Epithelial cell of esophagus (primary cell): ENCODE results near the gene SIMC1.
"Not testable (repeated sequence)": the region's sequence is repeated elsewhere in the genome, so short reads cannot be mapped to it uniquely, and the experiment has no call there.

ENCODE experiments used
- DNase-seq: peaks from one replicate; pipeline ENCODE4 v3.0.0; 2010; ENCODE audit warnings: low read depth
- H3K4me3 ChIP-seq: 2 replicates; pipeline ENCODE4 v1.5.1; 2011; ENCODE audit warnings: mild to moderate bottlenecking, low read length, control low read depth
- TF ChIP-seq, protein P1 (sequence below): IDR thresholded peaks from 2 replicates; pipeline ENCODE4 v1.5.1; 2011; ENCODE audit warnings: low read depth, mild to moderate bottlenecking, low read length, control low read depth, inconsistent platforms; ENCODE audit not compliant: insufficient read depth; ENCODE audit errors: missing control alignments

SIMC1 gene

DNA sequence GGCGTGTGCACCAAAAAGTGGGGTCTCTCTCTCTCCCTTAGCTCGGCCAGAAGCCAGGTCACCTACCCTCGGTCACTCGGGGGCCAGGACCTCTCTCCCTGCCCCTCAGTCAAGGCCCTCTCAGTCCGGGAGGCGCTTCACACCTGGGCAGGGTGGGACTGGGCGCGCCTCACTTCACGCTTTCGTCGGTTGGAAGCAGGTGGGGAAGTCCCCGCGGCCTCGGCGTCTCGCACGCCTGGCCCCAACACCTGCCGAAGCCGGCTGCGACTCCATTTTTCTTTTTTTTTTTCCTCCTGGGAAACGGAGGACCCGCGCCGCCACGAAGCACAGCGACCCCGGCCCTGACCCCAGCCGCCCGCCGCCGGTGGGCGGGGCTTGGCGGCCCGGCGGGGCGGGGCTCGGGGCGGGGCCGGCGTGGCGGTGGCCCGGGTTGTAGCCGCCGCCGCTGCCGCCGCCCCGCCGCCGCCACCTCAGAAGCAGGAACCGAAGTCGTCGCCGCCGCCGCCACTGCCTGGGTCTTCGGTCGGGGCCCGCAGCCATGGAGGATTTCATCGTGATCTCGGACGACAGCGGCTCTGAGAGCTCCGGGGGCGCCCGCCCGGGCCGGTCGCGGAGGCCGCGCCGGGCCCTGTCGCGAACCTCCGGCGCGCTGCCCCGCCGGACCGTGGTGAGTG, at the start of gene SIMC1:
SIMC1 (plus strand) TSS at position 454 of the 674 bp plus-strand sequence; CDS start at position 539, 85 bp downstream.
- H3K4me3 ChIP-seq: peak within 1 kb of the TSS; percentile 36

DNA sequence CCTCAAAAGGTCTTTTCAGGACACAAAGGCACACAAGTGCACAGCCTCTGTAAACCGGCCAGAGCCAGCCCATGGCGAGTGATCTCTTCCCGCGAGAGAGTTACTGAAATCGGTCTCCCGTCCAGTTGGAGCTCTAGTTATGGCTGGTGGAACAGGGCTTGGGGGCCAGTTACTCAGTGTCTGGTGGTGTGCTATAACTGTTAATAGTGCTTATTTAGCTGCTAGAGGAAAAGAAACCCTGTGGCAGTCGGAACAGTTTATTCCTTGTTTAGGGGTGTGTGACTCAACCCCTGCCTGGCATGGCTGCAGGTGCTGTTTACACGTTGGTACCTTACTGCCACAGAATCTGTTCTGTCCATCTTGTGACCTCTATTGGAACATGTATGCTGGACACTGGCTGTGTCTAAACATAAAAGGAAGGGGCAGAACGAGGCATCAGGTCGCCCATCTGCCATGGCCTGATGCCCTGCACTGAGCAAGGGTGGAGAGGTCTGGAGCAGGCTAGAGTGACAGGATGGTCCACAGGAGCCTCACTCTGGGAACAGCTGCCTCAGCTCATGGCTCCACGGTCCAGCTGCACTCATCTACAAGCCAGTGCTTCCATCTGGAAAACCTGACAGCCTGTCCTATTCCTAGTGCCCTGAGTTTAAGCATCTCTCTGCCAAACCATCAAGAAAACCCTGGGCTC, 49.6 kb upstream of the SIMC1 start:
- no peak for DNase-seq
- no peak overlapping the region for H3K4me3 ChIP-seq
- TF ChIP-seq, protein P1, sequence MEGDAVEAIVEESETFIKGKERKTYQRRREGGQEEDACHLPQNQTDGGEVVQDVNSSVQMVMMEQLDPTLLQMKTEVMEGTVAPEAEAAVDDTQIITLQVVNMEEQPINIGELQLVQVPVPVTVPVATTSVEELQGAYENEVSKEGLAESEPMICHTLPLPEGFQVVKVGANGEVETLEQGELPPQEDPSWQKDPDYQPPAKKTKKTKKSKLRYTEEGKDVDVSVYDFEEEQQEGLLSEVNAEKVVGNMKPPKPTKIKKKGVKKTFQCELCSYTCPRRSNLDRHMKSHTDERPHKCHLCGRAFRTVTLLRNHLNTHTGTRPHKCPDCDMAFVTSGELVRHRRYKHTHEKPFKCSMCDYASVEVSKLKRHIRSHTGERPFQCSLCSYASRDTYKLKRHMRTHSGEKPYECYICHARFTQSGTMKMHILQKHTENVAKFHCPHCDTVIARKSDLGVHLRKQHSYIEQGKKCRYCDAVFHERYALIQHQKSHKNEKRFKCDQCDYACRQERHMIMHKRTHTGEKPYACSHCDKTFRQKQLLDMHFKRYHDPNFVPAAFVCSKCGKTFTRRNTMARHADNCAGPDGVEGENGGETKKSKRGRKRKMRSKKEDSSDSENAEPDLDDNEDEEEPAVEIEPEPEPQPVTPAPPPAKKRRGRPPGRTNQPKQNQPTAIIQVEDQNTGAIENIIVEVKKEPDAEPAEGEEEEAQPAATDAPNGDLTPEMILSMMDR: no peak

More for the DNA sequence above, at the start of gene SIMC1:
- peak; percentile 20 for DNase-seq

DNA sequence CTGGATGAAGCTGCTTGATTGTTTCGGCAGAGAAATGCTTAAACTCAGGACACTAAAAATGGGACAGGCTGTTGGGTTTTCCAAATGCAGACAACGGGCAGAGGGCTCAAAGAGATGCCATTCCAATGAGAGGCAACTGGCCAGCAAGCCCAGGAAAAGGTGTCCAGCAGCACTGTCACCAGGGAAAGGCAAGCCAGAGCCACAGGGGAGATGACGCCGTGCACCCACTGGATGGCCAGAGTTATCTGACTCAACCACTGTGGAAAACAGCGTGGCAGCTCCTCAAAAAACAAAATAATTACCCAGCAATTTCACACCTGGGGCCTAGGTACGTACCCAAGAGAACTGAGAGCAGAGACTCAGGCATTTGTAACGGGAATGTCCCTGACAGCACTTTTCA, 48.4 kb upstream of the SIMC1 start:
- TF ChIP-seq, protein P1: no peak
- no peak overlapping the region for H3K4me3 ChIP-seq
- DNase-seq: no peak

DNA sequence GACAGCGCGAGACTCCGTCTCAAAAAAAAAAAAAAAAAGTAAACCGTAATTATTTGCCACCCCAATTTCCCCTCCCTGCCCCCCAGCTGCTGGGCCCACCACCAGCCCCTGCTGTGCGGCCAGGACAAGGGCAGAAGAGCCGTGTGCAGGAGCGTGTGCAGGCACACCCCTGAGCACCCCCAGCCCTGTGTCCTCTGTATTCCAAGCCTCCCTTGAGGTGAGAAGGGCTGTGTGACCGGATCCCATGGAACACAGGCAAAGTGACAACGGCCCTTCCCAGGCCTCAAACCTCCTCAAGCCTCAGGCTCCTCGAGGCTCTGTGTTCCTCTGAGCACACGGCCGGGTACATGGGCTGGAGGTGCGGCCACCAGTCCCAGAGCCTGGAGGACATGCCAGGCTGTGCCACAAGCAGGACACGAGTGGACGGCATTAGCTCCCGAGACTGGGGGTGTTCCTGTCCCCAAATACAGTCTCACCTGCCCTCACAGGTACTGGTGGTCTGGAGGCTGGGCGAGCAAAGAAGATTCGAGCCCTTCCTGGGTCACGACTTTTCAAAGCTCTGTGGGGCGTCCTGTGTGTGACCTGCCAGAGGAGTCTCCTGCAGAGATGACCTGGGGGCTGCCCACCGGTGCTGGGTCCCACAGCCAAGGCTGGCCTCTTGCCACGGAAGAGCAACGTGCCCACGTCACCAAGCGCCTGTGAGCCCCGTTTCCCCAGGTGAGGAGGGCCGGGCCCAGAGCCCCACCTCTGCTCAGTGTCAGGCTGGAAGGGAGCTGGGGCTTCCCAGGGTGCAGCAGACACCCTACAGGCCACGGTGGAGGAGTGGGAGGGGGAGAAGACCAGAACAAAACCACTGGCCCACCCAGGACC, 47.1 kb upstream of the SIMC1 start:
- DNase-seq: no peak
- no peak overlapping the region for H3K4me3 ChIP-seq
- TF ChIP-seq, protein P1: no peak

DNA sequence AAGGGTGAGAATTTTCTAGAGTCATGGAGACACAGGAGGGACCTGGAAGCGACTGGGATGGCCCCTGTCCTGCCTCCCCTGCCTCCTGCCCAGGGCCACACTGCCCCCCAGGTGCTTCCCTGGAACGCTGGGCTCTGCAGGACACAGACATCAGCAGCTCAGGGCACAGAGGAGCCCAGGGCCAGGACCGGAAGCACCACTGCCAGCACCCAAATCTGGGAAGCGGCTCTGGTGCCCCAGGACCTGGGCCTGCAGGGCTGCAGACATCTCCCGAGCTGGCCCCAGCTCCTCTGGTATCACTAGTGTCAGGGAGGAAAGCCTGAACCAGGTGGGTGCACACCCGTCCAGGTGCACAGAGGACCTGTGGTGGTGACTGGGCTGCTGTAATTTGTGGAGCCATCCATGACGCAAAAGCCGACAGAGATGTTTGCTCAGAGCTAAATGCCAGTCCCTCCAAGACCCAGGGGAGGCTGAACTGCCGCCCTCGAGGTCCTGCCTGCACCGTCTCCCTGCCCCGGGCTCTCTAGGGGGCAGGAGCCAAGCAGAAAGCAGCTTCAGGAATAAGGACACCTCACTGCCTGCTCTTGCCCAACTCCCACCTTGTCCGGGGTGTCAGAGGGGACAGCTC, 46.0 kb upstream of the SIMC1 start:
- TF ChIP-seq, protein P1: no peak
- H3K4me3 ChIP-seq: no peak overlapping the region
- DNase-seq: no peak

DNA sequence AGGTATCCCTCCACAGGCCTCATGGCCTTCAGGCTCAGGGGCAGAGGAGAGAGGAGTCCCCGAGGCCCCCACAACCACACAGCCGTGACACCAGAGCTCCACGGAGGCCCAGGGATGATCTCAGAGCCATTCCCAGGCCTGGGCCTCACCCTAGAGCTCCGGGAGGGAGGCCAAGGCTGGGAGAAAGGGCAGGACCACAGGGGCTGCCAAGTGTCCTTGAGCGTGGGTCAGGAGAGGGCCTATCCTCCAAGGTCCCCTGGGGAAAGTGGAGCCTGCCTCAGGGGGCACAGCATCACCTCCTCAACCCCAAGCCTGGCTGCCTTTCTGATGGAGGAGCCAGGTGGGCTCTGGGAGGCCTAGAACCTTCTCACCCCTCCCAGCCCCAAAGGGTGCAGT, 45.5 kb upstream of the SIMC1 start:
- not testable (repeated sequence) for H3K4me3 ChIP-seq, DNase-seq

DNA sequence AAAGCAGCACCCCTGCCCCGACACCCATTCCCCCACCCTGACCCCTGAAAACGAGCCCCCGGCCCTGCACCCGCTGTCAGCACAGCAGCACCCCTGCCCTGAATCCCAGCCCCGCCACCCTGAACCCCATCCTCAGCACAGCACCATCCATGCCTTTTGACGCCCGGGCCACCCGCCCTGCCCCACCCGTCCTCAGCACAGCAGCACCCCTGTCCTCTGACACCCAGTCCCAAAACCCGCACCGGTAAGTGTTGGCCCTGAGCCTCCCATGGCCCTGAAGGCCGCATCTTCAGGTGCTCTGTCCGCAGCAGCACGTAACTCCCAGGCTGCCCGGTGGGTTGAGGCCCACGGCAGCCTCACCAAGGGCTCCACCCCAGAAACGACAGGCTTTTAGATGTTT, 44.6 kb upstream of the SIMC1 start:
- H3K4me3 ChIP-seq, DNase-seq: not testable (repeated sequence)

DNA sequence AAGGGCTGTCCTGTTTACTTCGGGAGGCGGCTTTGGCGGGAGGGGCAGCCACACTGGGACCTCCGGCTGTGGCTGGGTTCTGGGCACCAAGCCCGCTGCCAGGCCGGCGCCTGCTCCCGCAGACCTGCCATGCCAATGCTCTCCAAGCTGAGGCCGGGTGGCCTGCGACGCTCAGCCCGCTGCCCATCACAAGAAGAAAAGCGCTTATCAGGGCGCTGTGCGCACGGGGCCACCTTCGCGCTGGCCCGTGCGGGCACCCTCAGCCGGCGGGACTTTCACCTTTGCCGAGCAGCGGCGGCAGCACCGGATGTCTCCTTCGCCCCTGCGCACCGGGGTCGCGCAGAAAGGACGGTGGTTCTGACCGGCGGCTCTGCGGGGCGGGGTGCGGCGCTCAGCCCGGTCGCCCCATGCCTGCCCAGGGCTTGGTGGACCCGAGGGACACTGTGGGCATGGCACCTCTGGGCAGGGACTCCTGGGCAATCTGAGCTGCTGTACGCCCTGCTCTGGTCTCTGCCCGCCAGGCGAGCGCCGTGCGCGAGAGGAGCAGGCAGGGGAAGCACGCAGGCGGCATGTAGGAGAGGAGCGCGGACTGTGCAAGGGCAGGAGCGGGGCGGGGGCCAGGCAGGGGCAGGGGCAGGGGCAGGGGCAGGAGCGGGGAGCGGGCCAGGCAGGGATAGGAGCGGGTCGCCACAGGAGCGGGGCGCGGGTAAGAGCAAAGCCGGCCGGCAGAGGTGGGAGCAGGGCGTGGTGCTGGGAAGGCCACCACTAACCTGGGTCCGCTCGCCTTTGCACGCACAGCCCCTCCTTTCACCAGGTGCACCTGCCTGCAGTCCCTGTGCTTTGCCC, 43.8 kb upstream of the SIMC1 start:
- not testable (repeated sequence) for H3K4me3 ChIP-seq, DNase-seq

DNA sequence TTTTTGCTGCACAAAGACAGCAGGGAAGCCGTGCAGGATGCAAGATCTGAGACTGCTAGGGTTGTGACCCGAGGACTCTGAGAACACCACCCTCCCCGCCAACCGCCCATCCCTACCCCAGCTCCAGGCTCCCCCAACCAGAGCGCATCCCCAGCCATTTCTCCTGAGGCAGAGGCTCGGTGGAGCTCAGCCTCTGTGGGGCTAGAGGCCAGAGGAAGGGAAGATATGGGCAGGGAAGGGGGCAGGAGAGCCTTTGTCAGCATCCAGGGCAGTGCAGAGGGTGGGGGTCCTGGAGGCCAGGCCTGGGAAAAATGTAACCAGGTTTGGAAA, 43.2 kb upstream of the SIMC1 start:
- not testable (repeated sequence) for DNase-seq, H3K4me3 ChIP-seq

DNA sequence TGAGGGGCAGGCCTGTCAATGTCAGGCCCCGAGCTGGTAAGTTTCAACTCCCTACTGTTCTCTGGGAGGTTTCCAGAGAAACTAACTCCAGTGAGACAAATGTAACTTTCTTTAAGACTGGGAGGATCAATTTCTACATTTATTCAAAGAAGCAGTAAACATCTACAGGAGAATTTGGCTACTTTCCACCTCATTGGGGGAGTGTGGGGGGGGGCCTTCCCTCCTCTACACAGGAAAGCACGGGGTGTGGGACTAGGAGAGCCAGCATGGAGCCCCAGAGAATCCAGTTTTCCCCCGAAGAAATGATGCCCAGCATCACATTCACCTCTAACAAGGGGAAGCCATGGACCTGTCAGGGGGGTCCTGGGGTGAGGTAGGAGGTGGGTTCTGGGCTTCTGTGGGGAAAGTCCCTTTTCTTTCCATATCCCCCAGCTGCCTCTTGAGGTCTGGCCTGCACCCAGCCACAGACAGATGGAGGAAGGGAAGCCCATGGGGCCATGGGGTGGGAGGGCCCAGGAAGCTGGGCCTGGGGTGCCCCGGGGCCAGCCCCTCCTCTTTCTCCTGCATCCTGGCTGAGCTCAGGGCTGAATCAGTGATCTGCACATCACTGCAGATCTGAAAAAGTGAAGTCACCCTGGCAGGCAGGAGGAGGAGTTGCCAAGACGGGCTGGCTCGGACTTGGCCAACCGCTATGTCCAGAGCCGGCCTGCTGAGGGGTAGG, 42.6 kb upstream of the SIMC1 start:
- DNase-seq, H3K4me3 ChIP-seq: not testable (repeated sequence)

DNA sequence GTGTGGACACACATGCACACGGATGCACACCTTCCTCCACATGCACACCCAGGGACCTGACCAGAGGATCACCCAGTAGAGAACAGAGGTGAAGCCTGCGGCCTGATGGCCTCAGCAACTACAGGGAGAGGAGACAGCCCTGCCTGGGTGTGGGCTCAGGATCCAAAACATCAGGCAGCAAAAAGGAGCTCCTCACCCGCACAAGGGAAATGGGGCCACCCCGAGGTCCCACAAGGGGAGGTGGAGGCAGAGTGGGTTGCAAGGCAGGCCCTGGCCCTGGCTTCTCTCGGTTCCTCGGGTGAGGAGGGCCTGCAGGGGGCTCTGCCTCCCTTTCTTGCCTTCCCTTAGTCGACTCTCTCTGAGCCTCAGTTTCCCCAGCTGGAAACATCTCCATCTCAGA, 41.4 kb upstream of the SIMC1 start:
- H3K4me3 ChIP-seq, DNase-seq: not testable (repeated sequence)

DNA sequence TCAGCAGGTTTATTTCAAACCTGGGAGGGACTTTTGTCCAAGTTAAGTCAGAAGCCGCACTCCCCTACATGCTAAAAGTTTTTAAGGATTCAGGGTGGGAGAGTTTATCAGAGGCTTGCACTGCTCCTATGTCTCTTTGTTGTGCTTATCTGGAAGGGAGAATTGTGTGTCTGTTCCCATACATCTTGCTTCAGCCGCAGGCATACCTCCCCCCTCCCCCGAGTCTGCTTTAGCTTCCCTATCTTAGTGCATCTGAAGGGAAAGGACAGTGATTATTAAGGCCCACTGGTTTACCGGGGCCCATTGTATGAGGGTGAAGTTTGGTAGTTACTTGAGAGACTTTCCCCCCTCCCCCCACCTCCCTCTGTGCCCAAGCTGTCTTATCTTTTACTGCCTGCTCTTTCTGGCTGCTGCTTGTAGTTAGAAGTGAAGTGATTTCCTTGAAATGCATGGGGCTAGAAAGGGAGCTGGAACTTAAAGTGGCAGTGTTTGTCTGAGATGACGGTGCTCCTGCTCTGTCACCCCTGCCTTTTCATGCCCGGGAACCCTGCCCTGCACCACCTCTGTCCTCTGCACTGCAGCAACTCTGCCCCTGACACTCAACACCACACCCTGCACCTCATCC, 40.9 kb upstream of the SIMC1 start:
- not testable (repeated sequence) for DNase-seq, H3K4me3 ChIP-seq
